Measurements from ENCODE around the gene NATD1.

NATD1 gene, protein sequence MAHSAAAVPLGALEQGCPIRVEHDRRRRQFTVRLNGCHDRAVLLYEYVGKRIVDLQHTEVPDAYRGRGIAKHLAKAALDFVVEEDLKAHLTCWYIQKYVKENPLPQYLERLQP

GRCh38 chr17:21252796-21253645 is at the start of gene NATD1:
Gene NATD1, minus strand, starts transcription at chr17:21253410. Its CDS starts 146 bp downstream, at chr17:21253264.
- DNase-seq (ENCODE audit: low spot score): peak; percentile 87

DNA sequence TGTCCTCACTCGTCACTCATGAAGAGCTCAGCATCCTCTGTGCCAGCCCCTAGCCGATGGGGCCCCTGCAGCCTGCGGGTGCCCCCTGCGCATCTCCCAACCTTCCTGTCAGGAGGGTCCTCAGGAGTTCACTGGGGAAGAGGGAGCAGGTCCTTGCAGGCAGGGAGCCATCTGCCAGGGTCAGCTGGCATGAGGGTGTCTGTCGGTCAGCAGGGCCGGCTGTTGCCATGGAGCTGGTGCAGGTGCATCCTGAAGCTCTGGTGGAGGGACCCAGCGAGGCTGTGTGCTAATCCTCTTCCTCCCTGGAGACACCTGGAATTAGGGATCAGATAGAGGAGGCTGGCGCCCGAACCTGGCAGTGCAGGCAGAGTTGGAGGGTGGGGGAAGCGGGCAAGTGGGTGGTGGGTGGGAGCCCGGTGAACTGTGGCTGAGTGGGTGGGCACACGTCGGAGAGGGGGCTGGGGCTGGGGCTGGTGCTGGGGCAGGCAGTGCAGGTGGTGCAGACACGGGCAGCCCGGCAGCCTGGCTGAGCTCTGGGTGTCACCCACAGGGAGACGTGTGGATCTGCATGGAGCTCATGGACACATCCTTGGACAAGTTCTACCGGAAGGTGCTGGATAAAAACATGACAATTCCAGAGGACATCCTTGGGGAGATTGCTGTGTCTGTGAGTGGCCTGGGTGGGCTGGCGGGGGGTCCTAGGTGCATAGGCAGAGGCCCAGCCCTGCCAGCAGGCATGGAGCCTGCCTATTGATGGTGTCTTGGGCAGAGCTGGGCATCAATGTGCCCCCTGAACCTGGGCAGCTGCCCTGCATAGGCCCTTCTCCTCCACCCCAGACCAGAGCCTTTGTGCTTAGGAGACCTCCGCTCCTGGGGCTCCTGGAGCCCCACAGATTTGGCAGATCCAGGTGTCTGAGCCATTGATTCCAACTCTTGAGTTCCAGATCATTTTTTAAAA is 48.7 kb upstream of the NATD1 start:
- no peak for DNase-seq (ENCODE audit: low spot score)

- no peak for DNase-seq (ENCODE audit: low spot score)
These were observed 47.7 kb upstream of the NATD1 start for GRCh38 chr17:21300601-21301571.

DNA sequence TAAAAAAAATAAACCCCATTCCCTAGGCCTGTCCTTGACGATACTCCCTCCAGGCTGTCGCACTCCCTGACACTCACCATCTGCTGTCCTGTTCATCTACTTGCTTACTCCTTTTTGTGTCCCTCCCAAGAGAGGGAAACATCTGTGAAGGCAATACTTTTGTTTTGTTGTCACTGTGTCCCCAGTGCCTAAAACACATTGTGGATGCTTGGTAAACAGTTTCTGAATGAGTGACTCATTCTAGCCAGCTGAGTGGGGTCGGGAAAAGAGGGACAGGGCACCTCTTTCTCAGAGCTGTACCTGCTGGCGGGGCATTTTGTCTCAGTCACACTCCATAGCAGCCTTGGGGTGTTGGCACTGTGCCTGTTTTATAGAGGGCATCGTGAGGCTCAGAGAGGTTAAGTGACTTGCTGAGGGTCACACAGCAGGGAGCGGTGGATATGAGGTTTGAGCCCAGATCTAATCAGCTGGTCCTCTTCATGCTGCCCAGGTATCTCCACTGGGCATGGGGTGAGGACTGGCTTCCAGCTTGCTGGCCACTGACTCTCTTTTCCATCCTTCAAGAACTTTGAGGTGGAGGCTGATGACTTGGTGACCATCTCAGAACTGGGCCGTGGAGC is 46.9 kb upstream of the NATD1 start:
- no peak for DNase-seq (ENCODE audit: low spot score)

- no peak for DNase-seq (ENCODE audit: low spot score)
These were observed 45.8 kb upstream of the NATD1 start for GRCh38 chr17:21298983-21299519.

- no peak for DNase-seq (ENCODE audit: low spot score)
These were observed 45.1 kb upstream of the NATD1 start for GRCh38 chr17:21298056-21298982.

DNA sequence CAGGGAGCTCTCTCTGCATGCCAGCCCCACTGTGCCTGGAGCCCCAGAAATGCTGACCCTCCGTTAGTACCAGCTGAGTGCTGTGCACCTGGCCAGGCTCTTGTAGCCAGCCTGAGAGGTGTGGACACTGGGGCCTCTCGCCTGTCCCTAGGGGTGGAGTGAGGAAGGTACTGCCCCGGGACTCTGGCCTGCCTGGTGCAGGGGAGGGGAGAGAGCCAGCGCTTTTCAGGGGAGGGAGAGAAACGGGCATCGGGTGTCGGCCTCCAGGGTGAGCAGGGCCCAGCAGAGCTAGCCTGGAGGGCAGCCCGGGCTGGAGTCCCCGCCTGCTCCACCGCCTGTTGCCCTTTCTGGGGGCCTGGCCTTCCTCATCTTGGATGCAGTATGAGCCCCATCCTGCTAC is 44.4 kb upstream of the NATD1 start:
- no peak for DNase-seq (ENCODE audit: low spot score)

GRCh38 chr17:21297026-21297520 is 43.9 kb upstream of the NATD1 start:
- DNase-seq (ENCODE audit: low spot score): no peak

DNA sequence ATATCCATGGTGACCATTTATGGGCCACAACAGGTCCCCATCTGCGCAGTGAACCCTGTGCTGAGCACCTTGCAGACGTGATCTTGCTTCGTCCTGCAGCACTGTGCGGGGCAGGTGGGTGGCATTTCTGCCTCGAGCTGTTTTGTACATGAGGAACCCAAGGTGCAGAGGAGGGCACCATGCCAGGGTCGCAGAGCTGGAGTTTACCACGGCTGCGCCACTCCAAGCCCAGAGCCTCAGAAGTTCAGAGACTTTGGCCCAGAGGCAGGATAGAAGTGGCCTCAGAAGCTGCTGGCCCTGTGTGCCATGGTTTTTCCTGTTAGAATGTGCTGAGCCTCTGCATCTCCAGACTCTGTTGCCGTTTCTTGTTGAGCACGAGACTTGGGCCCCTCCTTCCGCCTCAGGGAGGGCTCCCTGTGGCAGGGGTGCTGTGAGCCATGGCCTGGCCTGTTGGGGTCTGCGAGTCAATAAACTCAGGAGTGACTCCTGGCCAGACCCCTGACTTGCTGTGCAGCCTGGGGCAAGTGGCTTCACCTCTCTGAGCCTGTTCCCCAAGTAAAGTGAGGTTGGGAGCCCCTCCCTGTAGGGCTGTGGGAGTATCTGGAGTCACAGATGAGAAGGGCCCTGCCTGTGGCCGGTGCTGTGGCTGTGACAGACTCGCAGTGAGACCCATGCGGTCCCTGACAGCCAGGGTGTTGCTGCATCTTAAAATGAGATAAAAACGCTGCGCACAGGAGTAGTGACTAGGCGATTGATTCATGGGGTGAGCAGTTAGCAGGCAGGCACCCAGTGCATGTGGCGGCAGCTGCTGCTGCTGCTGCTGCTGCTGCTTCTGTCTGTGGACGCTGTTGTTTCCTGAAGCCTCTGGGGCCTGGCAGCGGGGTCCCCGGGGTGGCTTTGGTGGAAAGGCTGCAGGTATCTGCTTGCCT is 43.2 kb upstream of the NATD1 start:
- DNase-seq (ENCODE audit: low spot score): no peak

DNA sequence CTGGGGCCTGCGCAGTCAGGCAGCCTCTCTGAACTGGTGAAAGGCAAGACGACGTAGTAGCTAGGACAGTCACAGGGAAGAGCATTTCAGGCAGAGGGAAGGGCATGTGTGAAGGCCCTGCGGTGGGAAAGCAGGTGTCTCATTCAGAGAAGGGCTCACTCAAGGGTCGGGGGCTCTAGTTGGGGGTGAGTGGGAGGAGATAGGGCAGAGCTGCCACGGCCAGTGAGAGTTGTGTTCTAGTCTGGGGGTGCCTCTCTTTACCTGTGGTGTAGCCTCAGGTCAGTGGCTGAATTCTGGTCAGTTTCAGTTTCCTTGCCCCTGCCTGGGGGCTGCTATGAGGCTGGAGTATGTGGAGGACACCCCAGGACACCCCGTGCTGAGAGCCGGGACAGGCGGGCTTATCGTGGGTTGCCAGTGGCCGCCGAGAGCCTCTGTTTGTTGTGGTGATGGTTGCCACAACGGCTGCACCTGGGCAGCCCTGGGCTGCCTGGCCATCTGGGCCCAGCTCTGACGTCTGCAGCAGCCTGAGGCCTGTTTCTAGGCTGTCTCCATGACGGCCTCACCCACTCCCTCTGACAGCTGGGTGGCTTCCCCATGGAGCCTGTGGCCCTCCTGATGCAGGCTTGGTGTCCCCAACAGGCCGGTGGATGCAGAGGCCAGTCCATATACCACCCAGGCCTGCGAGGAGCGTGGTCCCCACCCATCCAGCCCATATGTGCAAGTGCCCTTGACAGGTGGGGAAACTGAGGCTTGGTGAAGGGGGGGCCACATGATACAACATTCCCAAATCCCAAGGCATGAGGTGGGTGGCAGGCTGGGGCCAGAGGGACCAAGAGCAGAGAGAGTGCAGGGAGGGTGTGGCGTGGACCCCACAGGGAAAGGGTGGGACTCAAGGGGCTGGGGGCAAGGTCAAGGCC is 42.1 kb upstream of the NATD1 start:
- no peak for DNase-seq (ENCODE audit: low spot score)

GRCh38 chr17:21294321-21295035 is 41.3 kb upstream of the NATD1 start:
- DNase-seq (ENCODE audit: low spot score): no peak

DNA sequence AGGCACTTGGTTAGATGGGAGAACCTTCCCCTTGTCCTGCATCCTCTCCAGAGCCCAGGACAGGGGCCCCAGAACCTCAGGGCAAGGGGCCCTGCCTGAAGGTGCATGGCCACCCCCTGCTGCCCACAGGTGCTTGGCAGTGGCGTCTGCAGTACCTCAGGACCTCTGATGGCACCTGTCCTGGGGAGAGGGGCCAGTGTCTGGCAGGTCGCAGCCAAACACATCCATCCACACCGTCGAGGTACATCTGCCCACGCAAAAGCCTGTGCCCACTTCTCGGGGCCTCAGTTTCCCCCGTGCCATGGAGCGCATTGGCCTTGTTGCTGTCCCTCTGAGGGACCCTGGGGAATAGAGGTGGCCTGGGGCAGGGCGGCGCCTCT is 40.6 kb upstream of the NATD1 start:
- no peak for DNase-seq (ENCODE audit: low spot score)

GRCh38 chr17:21292867-21293830 is 39.9 kb upstream of the NATD1 start:
- no peak for DNase-seq (ENCODE audit: low spot score)

GRCh38 chr17:21291862-21292261 is 38.7 kb upstream of the NATD1 start:
- DNase-seq (ENCODE audit: low spot score): no peak

DNA sequence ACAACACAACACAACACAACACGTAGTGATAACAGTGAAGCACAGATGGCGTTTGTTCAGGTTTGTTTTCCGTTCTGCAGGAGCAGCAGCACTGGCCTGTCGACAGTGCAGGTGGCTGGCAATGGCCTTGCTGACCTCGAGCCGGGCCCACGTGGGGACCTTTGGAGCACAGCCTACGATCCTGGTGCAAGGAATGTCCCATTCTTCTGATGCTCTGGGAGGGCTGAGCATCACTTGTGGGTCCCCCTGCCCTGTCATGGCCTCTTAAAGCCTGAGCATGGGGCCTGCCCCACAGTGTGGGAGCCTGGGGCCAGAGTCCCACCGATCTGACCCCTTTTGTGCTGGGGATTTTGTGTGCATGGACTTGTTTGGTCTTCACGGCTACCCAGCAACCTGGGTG is 38.1 kb upstream of the NATD1 start:
- no peak for DNase-seq (ENCODE audit: low spot score)
